IMR-90 (cell line): ENCODE measurements around the gene AADAC. TPM values are rescaled to one million over a fixed set of nuclear protein-coding genes. Genes with fewer than 3 reads are reported as not detected.

ENCODE experiments used
- ATAC-seq: fragments of 200-7000 bp; cut with Tn5 transposase; 2 replicates; pipeline ENCODE4 v1.9.1; 2020; ENCODE audit warnings: low read depth, mild to moderate bottlenecking, moderate library complexity
- BruUV-seq: library from RNA; stranded (reverse); fragments of 400-500 nt; replicated peaks from 2 replicates; lab custom pipeline; 2021; lab: Mats Ljungman, UMichigan
- CTCF ChIA-PET: fragments of 300-600 bp; formaldehyde crosslinking; extraction: SDS; loops from one replicate; lab custom pipeline; 2021; ENCODE audit warnings: antibody characterized with exemption; lab: Yijun Ruan, JAX
- POLR2A ChIA-PET: fragments of 300-600 bp; sonication (Branson Sonifier 250); formaldehyde crosslinking; loops from one replicate; lab custom pipeline; 2022; ENCODE audit warnings: antibody characterized with exemption; ENCODE audit not compliant: unreplicated experiment; lab: Charles Lee
- DNase-seq: peaks from one replicate; pipeline ENCODE4 v3.0.0; 2013
- H2AFZ ChIP-seq: replicated peaks from 2 replicates; pipeline ENCODE3; 2013; ENCODE audit warnings: low read length, mild to moderate bottlenecking; ENCODE audit not compliant: poor library complexity
- H2AK5ac ChIP-seq: 2 replicates; pipeline ENCODE4 v1.6.1; 2013; ENCODE audit warnings: low read depth, low read length, inconsistent platforms
- H2AK9ac ChIP-seq: replicated peaks from 2 replicates; pipeline ENCODE3; 2013; ENCODE audit warnings: mild to moderate bottlenecking, low read depth, low read length, moderate library complexity; ENCODE audit not compliant: poor library complexity
- H2BK120ac ChIP-seq: 2 replicates; pipeline ENCODE4 v1.6.1; 2013; ENCODE audit warnings: low read depth, low read length, inconsistent platforms
- H2BK15ac ChIP-seq: 3 replicates; pipeline ENCODE4 v1.6.1; 2013; ENCODE audit warnings: low read depth, low read length, inconsistent platforms
- H2BK20ac ChIP-seq: 2 replicates; pipeline ENCODE4 v1.6.1; 2013; ENCODE audit warnings: low read depth, mild to moderate bottlenecking, inconsistent platforms, low read length, moderate library complexity
- H2BK5ac ChIP-seq: 2 replicates; pipeline ENCODE4 v1.6.1; 2013; ENCODE audit warnings: mild to moderate bottlenecking, low read depth, low read length, inconsistent platforms; ENCODE audit not compliant: poor library complexity, severe bottlenecking
- H3K14ac ChIP-seq: replicated peaks from 2 replicates; pipeline ENCODE4 v1.6.1; 2013; ENCODE audit warnings: low read depth, low read length, inconsistent platforms
- H3K18ac ChIP-seq: 2 replicates; pipeline ENCODE4 v1.6.1; 2013; ENCODE audit warnings: low read depth, low read length, control low read depth
- H3K23ac ChIP-seq: 2 replicates; pipeline ENCODE4 v1.6.1; 2013; ENCODE audit warnings: low read depth, low read length, inconsistent platforms
- H3K27ac ChIP-seq: 2 replicates; pipeline ENCODE4 v1.5.1; 2013; ENCODE audit warnings: mild to moderate bottlenecking, control low read depth, low read length; ENCODE audit not compliant: insufficient read depth
- H3K27me3 ChIP-seq: 2 replicates; pipeline ENCODE4 v1.6.1; 2013; ENCODE audit warnings: low read length; ENCODE audit not compliant: control insufficient read depth, insufficient read depth
- H3K36me3 ChIP-seq: 2 replicates; pipeline ENCODE4 v1.6.1; 2013; ENCODE audit warnings: low read length, mixed read lengths; ENCODE audit not compliant: control insufficient read depth, insufficient read depth
- H3K4ac ChIP-seq: 2 replicates; pipeline ENCODE4 v1.6.1; 2013; ENCODE audit warnings: low read depth, low read length, inconsistent platforms
- H3K4me1 ChIP-seq: 2 replicates; pipeline ENCODE4 v1.6.1; 2013; ENCODE audit warnings: low read length, mixed read lengths; ENCODE audit not compliant: control insufficient read depth, insufficient read depth
- H3K4me2 ChIP-seq: 2 replicates; pipeline ENCODE4 v1.6.1; 2013; ENCODE audit warnings: low read depth, mild to moderate bottlenecking, control low read depth, low read length, moderate library complexity
- H3K4me3 ChIP-seq: 2 replicates; pipeline ENCODE4 v1.5.1; 2013; ENCODE audit warnings: low read depth, mild to moderate bottlenecking, control low read depth, low read length, moderate library complexity; ENCODE audit not compliant: insufficient read depth
- H3K56ac ChIP-seq: 2 replicates; pipeline ENCODE4 v1.6.1; 2013; ENCODE audit warnings: low read length, inconsistent platforms; ENCODE audit not compliant: insufficient read depth; ENCODE audit errors: extremely low read depth
- H3K79me1 ChIP-seq, 2 experiments: 2 replicates each; pipeline ENCODE4 v1.6.1; 2013; ENCODE audit warnings: low read length in 2 of 2, inconsistent platforms in 1 of 2, low read depth in 1 of 2
- H3K9ac ChIP-seq: 2 replicates; pipeline ENCODE4 v1.6.1; 2013; ENCODE audit warnings: low read depth, low read length, control low read depth
- H3K9me1 ChIP-seq: 2 replicates; pipeline ENCODE4 v1.6.1; 2013; ENCODE audit warnings: low read length, inconsistent platforms; ENCODE audit not compliant: insufficient read depth
- H3K9me3 ChIP-seq: 2 replicates; pipeline ENCODE4 v1.6.1; 2013; ENCODE audit warnings: low read length; ENCODE audit not compliant: control insufficient read depth, insufficient read depth
- H4K20me1 ChIP-seq: 2 replicates; pipeline ENCODE4 v1.6.1; 2013; ENCODE audit warnings: low read length, inconsistent platforms; ENCODE audit not compliant: insufficient read depth
- H4K5ac ChIP-seq: 2 replicates; pipeline ENCODE4 v1.6.1; 2013; ENCODE audit warnings: mild to moderate bottlenecking, low read depth, low read length, control low read depth
- H4K8ac ChIP-seq, 2 experiments: 2 replicates each; pipeline ENCODE4 v1.6.1; 2013; ENCODE audit warnings: low read depth in 2 of 2, low read length in 2 of 2, control low read depth in 1 of 2, inconsistent platforms in 1 of 2
- H4K91ac ChIP-seq: 2 replicates; pipeline ENCODE4 v1.6.1; 2013; ENCODE audit warnings: low read depth, low read length, inconsistent platforms; ENCODE audit not compliant: insufficient read depth
- BHLHE40 ChIP-seq: fragments of 150-350 bp; IDR thresholded peaks from 2 replicates; pipeline ENCODE4 v1.6.1; 2016; ENCODE audit warnings: mild to moderate bottlenecking, low read depth, low read length
- CEBPB ChIP-seq: IDR thresholded peaks from 2 replicates; pipeline ENCODE4 v1.6.1; 2012; ENCODE audit warnings: low read depth, low read length, improper control_type of control experiment
- CHD1 ChIP-seq: IDR thresholded peaks from 2 replicates; pipeline ENCODE4 v1.6.1; 2012; ENCODE audit warnings: low read depth, low read length, improper control_type of control experiment
- CTCF ChIP-seq: conservative IDR thresholded peaks from 2 replicates; pipeline ENCODE4 v1.5.1; 2012; ENCODE audit warnings: mild to moderate bottlenecking, low read depth, low read length, improper control_type of control experiment
- FOS ChIP-seq: fragments of 150-350 bp; IDR thresholded peaks from 2 replicates; pipeline ENCODE4 v1.6.1; 2016; ENCODE audit warnings: low read depth, low read length
- MAFK ChIP-seq: IDR thresholded peaks from 2 replicates; pipeline ENCODE4 v1.6.1; 2012; ENCODE audit warnings: low read depth, low read length, improper control_type of control experiment
- MAZ ChIP-seq: IDR thresholded peaks from 2 replicates; pipeline ENCODE4 v1.6.1; 2012; ENCODE audit warnings: low read depth, mild to moderate bottlenecking, low read length, improper control_type of control experiment, moderate library complexity, borderline replicate concordance
- MXI1 ChIP-seq: IDR thresholded peaks from 2 replicates; pipeline ENCODE4 v1.6.1; 2012; ENCODE audit warnings: low read depth, mild to moderate bottlenecking, low read length, moderate library complexity, borderline replicate concordance
- NFE2L2 ChIP-seq: fragments of 150-350 bp; IDR thresholded peaks from 2 replicates; pipeline ENCODE4 v1.6.1; 2016; ENCODE audit warnings: low read depth, mild to moderate bottlenecking, low read length
- POLR2A ChIP-seq: IDR thresholded peaks from 2 replicates; pipeline ENCODE4 v1.6.1; 2012; ENCODE audit warnings: mild to moderate bottlenecking, low read depth, low read length
- RAD21 ChIP-seq: IDR thresholded peaks from 2 replicates; pipeline ENCODE4 v1.6.1; 2012; ENCODE audit warnings: low read length, improper control_type of control experiment
- RCOR1 ChIP-seq: IDR thresholded peaks from 2 replicates; pipeline ENCODE4 v1.6.1; 2012; ENCODE audit warnings: mild to moderate bottlenecking, low read length, improper control_type of control experiment; ENCODE audit not compliant: insufficient replicate concordance
- RFX5 ChIP-seq: IDR thresholded peaks from 2 replicates; pipeline ENCODE4 v1.8.0; 2012; ENCODE audit warnings: low read depth, mild to moderate bottlenecking, low read length, moderate library complexity
- SMC3 ChIP-seq: fragments of 150-350 bp; IDR thresholded peaks from 2 replicates; pipeline ENCODE4 v1.6.1; 2016; ENCODE audit warnings: low read depth, mild to moderate bottlenecking, antibody characterized with exemption, low read length, moderate library complexity
- WGBS, 2 experiments: methylation state at CpG; one replicate each; pipeline versions ENCODE4 v1.1.5 to v1.1.7; 2013; ENCODE audit warnings: missing lambda C conversion rate in 2 of 2; ENCODE audit not compliant: insufficient read length in 1 of 2; ENCODE audit errors: extremely low coverage in 2 of 2; 5-methylcytosine and 5-hydroxymethylcytosine counted together
- dilution Hi-C: fragments of 300-500 bp; cut with HindIII; formaldehyde crosslinking; loops from one replicate; pipeline ENCODE4 v1.14.3; 2018; ENCODE audit warnings: low sequenced_read_pairs; ENCODE audit not compliant: unreplicated experiment
- in situ Hi-C: fragments of 300-500 bp; cut with MboI; formaldehyde crosslinking; loops from 3 replicates; pipeline ENCODE4 v1.14.3; 2019; ENCODE audit warnings: low sequenced_read_pairs, inconsistent platforms, mixed read lengths
- intact Hi-C: fragments of 100-400 bp; cut with micrococcal nuclease; formaldehyde crosslinking; loops from 2 replicates; pipeline ENCODE4 v1.10.0; 2022
- polyA plus RNA-seq, 3 experiments: library from polyadenylated mRNA; depleted of rRNA; stranded (reverse); fragments of >200 nt; gene quantifications; 2 replicates each; pipeline ENCODE4 v1.2.3, GENCODE V29; 2012; ENCODE audit warnings: low replicate concordance in 1 of 3
- total RNA-seq: library from RNA; depleted of rRNA; stranded (reverse); fragments of >200 nt; gene quantifications from 2 replicates; pipeline ENCODE4 v1.2.3, GENCODE V29; 2012
- TF ChIP-seq, protein P1 (sequence below): fragments of 150-350 bp; IDR thresholded peaks from 2 replicates; pipeline ENCODE4 v1.6.1; 2017; ENCODE audit warnings: mild to moderate bottlenecking, antibody characterized with exemption, low read length, low read depth
- TF ChIP-seq, protein P2 (sequence below): fragments of 150-350 bp; IDR thresholded peaks from 2 replicates; pipeline ENCODE4 v1.6.1; 2016; ENCODE audit warnings: low read depth, mild to moderate bottlenecking, low read length, moderate library complexity, borderline replicate concordance

Gene AADAC
- total and polyA plus RNA-seq, 2 of the 4 experiments (the other 2 are of a cell fraction) = not detected

GRCh38 chr3:151788401-151788800 is 25.5 kb upstream of the AADAC start:
- H3K14ac ChIP-seq = no peak overlapping the region
- no peak overlapping the region for H3K9ac ChIP-seq
- no peak overlapping the region for H3K4me2 ChIP-seq
- CTCF ChIA-PET = no interaction called here
- H4K5ac ChIP-seq = no peak overlapping the region
- WGBS, 2 experiments = no CpG with 5 or more reads among the region's 2 CpGs
- H2AFZ ChIP-seq = no peak overlapping the region
- no peak overlapping the region for H2BK20ac ChIP-seq
- H3K27ac ChIP-seq = no peak overlapping the region
- no peak overlapping the region for H3K18ac ChIP-seq
- H3K23ac ChIP-seq = no peak overlapping the region
- no peaks in the 10 kb centered on the region for H3K9me3 ChIP-seq
- H3K27me3 ChIP-seq = no peaks in the 10 kb centered on the region
- in situ Hi-C loops (no loop called here), intact Hi-C loops (no loop called here), dilution Hi-C loops (no loop called here)
- H4K20me1 ChIP-seq = no peaks in the 10 kb centered on the region
- no peaks in the 10 kb centered on the region for H3K36me3 ChIP-seq
- H3K56ac ChIP-seq = no peak overlapping the region
- POLR2A ChIA-PET = no interaction called here
- no peak for DNase-seq
- H3K4me3 ChIP-seq = no peak overlapping the region
- H2AK5ac ChIP-seq = no peak overlapping the region
- H4K91ac ChIP-seq = no peak overlapping the region
- no peak for TF ChIP-seq NFE2L2
- no peak for TF ChIP-seq CEBPB
- TF ChIP-seq CTCF = no peak
- TF ChIP-seq FOS = no peak
- no peak for TF ChIP-seq RCOR1
- TF ChIP-seq MAFK = no peak
- TF ChIP-seq, protein P1, sequence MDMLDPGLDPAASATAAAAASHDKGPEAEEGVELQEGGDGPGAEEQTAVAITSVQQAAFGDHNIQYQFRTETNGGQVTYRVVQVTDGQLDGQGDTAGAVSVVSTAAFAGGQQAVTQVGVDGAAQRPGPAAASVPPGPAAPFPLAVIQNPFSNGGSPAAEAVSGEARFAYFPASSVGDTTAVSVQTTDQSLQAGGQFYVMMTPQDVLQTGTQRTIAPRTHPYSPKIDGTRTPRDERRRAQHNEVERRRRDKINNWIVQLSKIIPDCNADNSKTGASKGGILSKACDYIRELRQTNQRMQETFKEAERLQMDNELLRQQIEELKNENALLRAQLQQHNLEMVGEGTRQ = no peak
- TF ChIP-seq MXI1 = no peak
- no peak for TF ChIP-seq RFX5
- TF ChIP-seq CHD1 = no peak
- TF ChIP-seq BHLHE40 = no peak
- TF ChIP-seq POLR2A = no peak
- TF ChIP-seq MAZ = no peak
- no peak for TF ChIP-seq SMC3
- TF ChIP-seq, protein P2, sequence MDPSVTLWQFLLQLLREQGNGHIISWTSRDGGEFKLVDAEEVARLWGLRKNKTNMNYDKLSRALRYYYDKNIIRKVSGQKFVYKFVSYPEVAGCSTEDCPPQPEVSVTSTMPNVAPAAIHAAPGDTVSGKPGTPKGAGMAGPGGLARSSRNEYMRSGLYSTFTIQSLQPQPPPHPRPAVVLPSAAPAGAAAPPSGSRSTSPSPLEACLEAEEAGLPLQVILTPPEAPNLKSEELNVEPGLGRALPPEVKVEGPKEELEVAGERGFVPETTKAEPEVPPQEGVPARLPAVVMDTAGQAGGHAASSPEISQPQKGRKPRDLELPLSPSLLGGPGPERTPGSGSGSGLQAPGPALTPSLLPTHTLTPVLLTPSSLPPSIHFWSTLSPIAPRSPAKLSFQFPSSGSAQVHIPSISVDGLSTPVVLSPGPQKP = no peak
- no peak for TF ChIP-seq RAD21
- H3K4ac ChIP-seq = no peak overlapping the region
- no peaks in the 10 kb centered on the region for H3K9me1 ChIP-seq
- no peak overlapping the region for H2BK120ac ChIP-seq
- H4K8ac ChIP-seq = no peak overlapping the region
- no peaks in the 10 kb centered on the region for H3K79me1 ChIP-seq
- ATAC-seq = no peak
- H2AK9ac ChIP-seq = no peak overlapping the region
- no peaks in the 10 kb centered on the region for H3K4me1 ChIP-seq
- H2BK15ac ChIP-seq = no peak overlapping the region
- no TSS peak for BruUV-seq
- no peak overlapping the region for H2BK5ac ChIP-seq
